GM18870 (cell line): ENCODE results near the gene SLC8A3.

Experiments used
- ATAC-seq: cut with Tn5 transposase; IDR thresholded peaks from one replicate; pipeline ENCODE4 v1.9.1; 2021; ENCODE audit warnings: moderate library complexity; ENCODE audit not compliant: unreplicated experiment

Gene SLC8A3

GRCh38 chr14:70032016-70032415, 156.7 kb downstream of the SLC8A3 start:
- no peak for ATAC-seq

DNA sequence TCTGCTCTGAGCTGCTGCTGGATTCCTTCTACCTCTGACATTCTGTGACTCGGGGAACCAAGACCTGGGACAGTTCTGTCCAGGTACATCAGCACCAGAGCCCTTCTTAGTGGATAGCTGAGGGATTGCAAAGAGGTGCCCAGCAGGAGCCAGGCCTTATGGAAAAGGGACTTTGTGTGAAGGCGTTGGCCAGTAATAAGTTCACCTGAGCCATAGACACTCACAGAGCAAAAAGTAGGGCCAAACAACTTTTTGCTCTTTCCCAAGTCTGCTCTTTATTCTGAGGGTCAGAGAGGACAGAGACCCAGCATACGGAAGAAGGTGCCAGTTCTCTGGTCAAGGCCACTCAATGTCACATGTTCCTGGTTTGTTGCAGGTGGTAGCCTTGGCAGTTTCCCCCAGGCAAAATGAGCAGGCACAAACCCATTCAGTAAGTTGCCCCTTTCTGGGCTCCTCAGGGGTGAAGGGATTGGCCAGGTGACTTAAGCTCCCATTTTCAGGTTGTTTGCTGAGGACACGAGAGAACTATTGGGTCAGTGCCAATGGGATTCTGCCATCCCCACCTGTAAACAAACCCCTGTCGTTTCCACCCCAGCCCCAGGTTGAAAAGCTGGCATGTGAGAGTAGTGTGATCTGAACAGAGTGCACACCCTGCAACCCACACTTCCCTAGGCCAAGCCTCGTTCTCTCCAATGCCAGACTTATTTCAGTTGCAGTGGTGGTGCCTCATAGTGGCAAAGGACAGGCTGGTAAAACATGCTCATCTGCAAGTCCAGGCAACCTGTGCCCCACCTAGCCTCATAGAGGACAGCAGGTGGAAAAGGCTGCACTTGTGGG, 159.2 kb downstream of the SLC8A3 start:
- ATAC-seq = no peak

DNA sequence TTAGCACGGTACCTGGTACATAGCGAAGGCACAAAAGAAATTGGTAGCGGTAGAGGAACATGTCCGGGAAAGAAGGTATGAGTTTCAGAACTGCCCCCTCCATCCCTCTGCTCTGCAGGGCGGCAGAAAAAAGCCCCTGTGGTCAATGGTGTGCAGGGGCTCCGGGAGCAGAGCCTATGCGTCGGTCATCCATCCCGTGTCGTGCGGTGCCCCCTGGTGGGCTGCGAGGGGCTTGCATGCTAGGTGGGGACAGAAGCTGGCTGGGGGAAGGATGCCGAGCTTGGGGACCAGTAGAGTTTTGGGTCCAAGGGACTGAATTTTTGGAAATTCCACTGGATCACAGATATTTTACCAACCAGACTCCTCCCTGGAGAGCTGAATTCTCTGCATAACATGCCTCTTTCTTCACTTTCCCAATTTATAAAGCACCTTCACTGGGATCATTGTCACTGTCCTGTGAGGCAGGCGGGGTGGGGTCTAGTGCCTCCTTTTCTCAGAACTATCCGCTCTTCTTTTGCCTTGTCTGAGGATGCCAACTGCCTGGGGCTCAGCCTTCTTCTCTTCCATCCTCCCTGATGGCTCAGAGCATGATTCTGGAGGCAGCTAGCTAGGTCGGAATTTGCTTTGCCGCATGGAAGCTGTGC, 160.8 kb downstream of the SLC8A3 start:
- no peak for ATAC-seq

DNA sequence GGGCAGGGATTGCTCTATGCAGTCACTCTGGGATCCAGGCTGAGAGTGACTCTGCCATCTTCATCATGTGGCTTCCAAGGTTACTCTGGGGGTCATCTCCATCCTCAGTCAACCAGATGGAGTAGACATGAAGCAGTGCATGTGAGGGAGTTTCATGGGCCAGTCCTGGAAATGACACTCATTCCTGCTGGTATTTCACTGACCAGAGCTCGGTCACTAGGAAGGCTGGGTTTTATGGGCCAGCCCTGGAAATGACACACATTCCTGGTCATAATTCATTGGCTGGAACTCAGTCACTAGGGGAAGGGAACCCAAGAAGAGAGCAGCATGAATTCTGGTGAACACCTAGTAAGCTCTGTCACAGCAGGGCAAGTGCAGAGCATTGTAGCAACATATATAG, 164.9 kb downstream of the SLC8A3 start:
- no peak for ATAC-seq

- no peak for ATAC-seq
These were observed 165.8 kb downstream of the SLC8A3 start for GRCh38 chr14:70022771-70023445.

- ATAC-seq = no peak
These were observed 167.1 kb downstream of the SLC8A3 start for GRCh38 chr14:70021548-70022220.

GRCh38 chr14:70020352-70021170, 168.2 kb downstream of the SLC8A3 start:
- ATAC-seq = no peak

GRCh38 chr14:70019695-70020094, 169.1 kb downstream of the SLC8A3 start:
- no peak for ATAC-seq

DNA sequence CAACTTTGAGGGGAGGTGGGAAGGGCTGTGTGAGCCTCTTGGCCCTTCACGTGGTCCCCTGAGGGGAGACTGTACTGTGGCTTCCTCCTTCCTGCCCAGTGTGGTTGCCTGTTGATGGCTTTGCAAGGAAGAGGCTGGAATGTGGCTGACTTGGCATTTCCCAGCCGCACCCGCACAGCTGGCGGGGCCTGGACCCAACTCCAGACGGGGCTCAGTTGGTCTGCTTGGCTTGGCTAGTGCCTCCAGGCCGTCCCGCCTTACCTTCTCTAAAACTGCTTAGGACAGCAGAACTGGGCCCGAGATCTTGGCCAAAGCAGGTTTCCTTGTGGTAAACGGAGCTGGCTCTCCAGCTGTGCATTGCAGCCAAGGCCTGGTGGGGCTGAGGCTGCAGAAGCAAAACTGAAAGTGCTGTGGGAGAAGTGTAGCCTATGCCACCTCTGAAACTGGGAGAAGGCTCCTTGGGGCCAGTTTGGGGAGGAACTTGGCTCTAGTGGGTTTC, 170.0 kb downstream of the SLC8A3 start:
- no peak for ATAC-seq

DNA sequence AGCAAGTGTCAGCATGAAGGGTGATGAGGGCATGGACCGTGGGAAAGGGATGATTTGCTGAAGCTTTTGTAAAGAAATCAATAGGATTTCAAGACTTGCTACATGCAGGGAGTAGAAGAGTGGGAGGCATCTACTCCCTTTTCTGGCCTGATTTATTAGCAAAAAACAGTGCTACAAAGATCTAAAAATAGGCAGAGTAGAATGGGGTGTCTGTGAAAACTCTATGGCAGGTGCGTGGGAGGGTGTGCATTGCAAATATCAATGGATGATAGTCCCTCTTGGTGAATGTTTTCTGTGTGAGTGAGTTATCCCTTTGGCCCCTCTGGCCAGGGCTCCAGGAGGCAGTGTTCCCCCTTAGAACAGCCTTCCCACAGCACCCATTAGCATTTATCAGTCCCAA, 170.5 kb downstream of the SLC8A3 start:
- ATAC-seq = no peak

GRCh38 chr14:70014406-70015095, 174.2 kb downstream of the SLC8A3 start:
- no peak for ATAC-seq

GRCh38 chr14:70013271-70013873, 175.4 kb downstream of the SLC8A3 start:
- no peak for ATAC-seq

- ATAC-seq = no peak
These were observed 177.0 kb downstream of the SLC8A3 start for GRCh38 chr14:70011708-70012107.

DNA sequence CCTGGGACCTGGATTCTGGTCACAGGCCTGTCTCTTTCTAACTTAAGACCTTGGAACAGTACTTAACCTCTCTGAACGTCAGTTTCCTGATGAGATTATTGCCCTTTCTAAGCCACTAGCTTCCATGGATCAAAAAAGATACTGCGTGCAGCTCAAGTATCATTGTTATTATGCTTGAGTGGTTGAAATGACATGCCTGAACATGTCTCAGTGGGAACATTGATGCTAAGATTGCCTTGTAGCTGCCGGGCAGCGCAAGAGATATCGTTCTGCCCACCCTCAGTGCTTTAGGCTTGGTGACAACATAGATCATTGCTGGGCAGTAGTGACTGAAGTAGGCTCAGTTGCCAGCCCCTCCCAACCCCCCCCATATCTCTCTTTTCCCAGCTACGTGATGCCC, 177.7 kb downstream of the SLC8A3 start:
- ATAC-seq = no peak

DNA sequence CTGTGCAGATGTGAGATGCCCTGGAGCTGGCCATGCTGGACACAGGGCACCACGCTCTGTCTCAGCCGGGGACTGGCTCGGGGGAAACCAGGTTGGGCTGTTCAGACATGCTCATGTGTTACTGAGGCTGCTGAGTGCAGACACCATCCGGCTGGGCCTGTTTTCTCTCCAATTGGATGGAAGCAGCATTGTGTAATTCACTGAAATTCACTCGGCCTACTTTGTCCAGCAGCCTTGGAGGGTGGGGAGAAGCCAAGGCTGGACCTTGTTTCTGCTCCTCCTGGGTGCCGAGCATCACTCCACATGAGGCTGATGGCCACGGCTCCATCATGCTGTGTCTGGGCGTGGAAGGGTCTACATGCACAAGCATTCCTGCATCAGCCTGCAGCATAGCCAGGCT, 178.8 kb downstream of the SLC8A3 start:
- no peak for ATAC-seq

GRCh38 chr14:70008284-70009262, 180.2 kb downstream of the SLC8A3 start:
- ATAC-seq = no peak

- no peak for ATAC-seq
These were observed 182.1 kb downstream of the SLC8A3 start for GRCh38 chr14:70006699-70007098.

GRCh38 chr14:70005281-70005805, 183.4 kb downstream of the SLC8A3 start:
- ATAC-seq = no peak
